B cell (primary cell): Measurements from ENCODE around the gene AMBRA1. TPM values are rescaled to one million over a fixed set of nuclear protein-coding genes. Genes with fewer than 3 reads are reported as not detected.
A peak's percentile ranks its signal among the peaks of the same experiment; 100 is the strongest.

Experiments used
- ATAC-seq: fragments of 200-7000 bp; cut with Tn5 transposase; one replicate; pipeline ENCODE4 v1.10.0; 2021; ENCODE audit warnings: low read depth, mild to moderate bottlenecking, moderate number of reproducible peaks, moderate library complexity
- CTCF ChIA-PET: fragments of 350-600 bp; sonication (Branson Sonifier 250); formaldehyde crosslinking; loops from one replicate; lab custom pipeline; 2021; ENCODE audit warnings: antibody characterized with exemption, inconsistent platforms; lab: Charles Lee
- POLR2A ChIA-PET: fragments of 350-600 bp; sonication (Branson Sonifier 250); formaldehyde crosslinking; loops from one replicate; lab custom pipeline; 2021; ENCODE audit warnings: antibody characterized with exemption; lab: Charles Lee
- DNase-seq: peaks from one replicate; pipeline ENCODE4 v3.0.0; 2013
- H2AFZ ChIP-seq: 2 replicates; pipeline ENCODE4 v1.6.1; 2012; ENCODE audit warnings: mild to moderate bottlenecking, low read depth, low read length; ENCODE audit not compliant: insufficient read depth, poor library complexity, severe bottlenecking
- H3K27ac ChIP-seq, 2 donors: 1 replicate in 1 of 2; 2 replicates in 1 of 2; pipeline ENCODE4 v1.5.1; 2012 to 2013; ENCODE audit warnings: low read length in 2 of 2, mild to moderate bottlenecking in 2 of 2, moderate library complexity in 1 of 2
- H3K27me3 ChIP-seq, 4 experiments: fragments of 200-600 bp in 1 of 4; sonication (generic) in 1 of 4; replicated peaks in 1 of 4; 1 replicate in 2 of 4; 2 replicates in 2 of 4; pipeline versions ENCODE4 v1.6.1 to v1.7.0; 2013 to 2016; ENCODE audit warnings: low read length in 3 of 4, mild to moderate bottlenecking in 2 of 4, mixed read lengths in 1 of 4, moderate library complexity in 1 of 4; ENCODE audit not compliant: insufficient read depth in 4 of 4, control insufficient read depth in 3 of 4; ENCODE audit errors: control extremely low read depth in 1 of 4
- H3K36me3 ChIP-seq, 2 experiments: replicated peaks in 1 of 2; 1 replicate in 1 of 2; 2 replicates in 1 of 2; pipeline versions ENCODE4 v1.6.1 to v1.7.1; 2013; ENCODE audit warnings: low read length in 1 of 2; ENCODE audit not compliant: insufficient read depth in 2 of 2, control insufficient read depth in 1 of 2; ENCODE audit errors: control extremely low read depth in 1 of 2, extremely low read depth in 1 of 2
- H3K4me1 ChIP-seq, 2 donors: fragments of 200-600 bp in 1 of 2; sonication (generic) in 1 of 2; 1 replicate in 1 of 2; 2 replicates in 1 of 2; pipeline versions ENCODE4 v1.5.1 to v1.6.1; 2013 to 2017; ENCODE audit warnings: low read length in 2 of 2; ENCODE audit not compliant: control insufficient read depth in 2 of 2, insufficient read depth in 2 of 2
- H3K4me2 ChIP-seq: replicated peaks from 2 replicates; pipeline ENCODE3; 2012; ENCODE audit warnings: mild to moderate bottlenecking, low read depth, low read length; ENCODE audit not compliant: poor library complexity, severe bottlenecking
- H3K4me3 ChIP-seq, 5 experiments: fragments of 200-600 bp in 1 of 5; sonication (generic) in 1 of 5; 1 replicate in 3 of 5; 2 replicates in 2 of 5; pipeline versions ENCODE4 v1.5.1 to v1.7.0; 2011 to 2016; ENCODE audit warnings: low read length in 4 of 5, mild to moderate bottlenecking in 4 of 5, low read depth in 2 of 5, control low read depth in 1 of 5, moderate library complexity in 1 of 5; ENCODE audit not compliant: insufficient read depth in 1 of 5; ENCODE audit errors: control extremely low read depth in 1 of 5, extremely low read depth in 1 of 5
- H3K79me2 ChIP-seq: fragments of 200-600 bp; sonication (generic); one replicate; pipeline ENCODE4 v1.6.0; 2016; ENCODE audit warnings: low read length; ENCODE audit not compliant: control insufficient read depth, insufficient read depth
- H3K9ac ChIP-seq: fragments of 200-600 bp; sonication (generic); 2 replicates; pipeline ENCODE4 v1.6.1; 2017; ENCODE audit warnings: mild to moderate bottlenecking, low read length, moderate library complexity
- H3K9me3 ChIP-seq, 3 donors: one replicate each; pipeline versions ENCODE4 v1.6.1 to v1.7.1; 2013; ENCODE audit warnings: low read length in 2 of 3; ENCODE audit not compliant: control insufficient read depth in 2 of 3, insufficient read depth in 1 of 3; ENCODE audit errors: control extremely low read depth in 1 of 3
- H4K20me1 ChIP-seq: 2 replicates; pipeline ENCODE4 v1.6.0; 2012; ENCODE audit warnings: mild to moderate bottlenecking, low read length; ENCODE audit not compliant: insufficient read depth, control insufficient read depth, poor library complexity, severe bottlenecking
- H3K27ac Mint-ChIP-seq: one replicate; pipeline ENCODE4 v1.8.0; 2021; ENCODE audit warnings: mixed read lengths
- H3K27me3 Mint-ChIP-seq: one replicate; pipeline ENCODE4 v1.8.0; 2021; ENCODE audit warnings: mixed read lengths
- H3K4me1 Mint-ChIP-seq: one replicate; pipeline ENCODE4 v1.8.0; 2021; ENCODE audit warnings: mixed read lengths
- H3K4me3 Mint-ChIP-seq: one replicate; pipeline ENCODE4 v1.8.0; 2021; ENCODE audit warnings: mixed read lengths
- H3K9me3 Mint-ChIP-seq: one replicate; pipeline ENCODE4 v1.8.0; 2022; ENCODE audit warnings: mixed read lengths; ENCODE audit not compliant: insufficient read depth
- CTCF ChIP-seq: fragments of 200-600 bp; IDR thresholded peaks from one replicate; pipeline ENCODE4 v1.8.0; 2022; ENCODE audit warnings: antibody characterized with exemption, mild to moderate bottlenecking
- EZH2 ChIP-seq: IDR thresholded peaks from 2 replicates; pipeline ENCODE4 v1.6.1; 2012; ENCODE audit warnings: borderline replicate concordance, low read depth, mild to moderate bottlenecking, moderate library complexity, low read length; ENCODE audit not compliant: insufficient read depth, poor library complexity, severe bottlenecking
- WGBS: methylation state at CpG from one replicate; pipeline ENCODE4 v1.1.5; 2013; ENCODE audit warnings: missing lambda C conversion rate; ENCODE audit not compliant: insufficient coverage; 5-methylcytosine and 5-hydroxymethylcytosine counted together
- intact Hi-C: fragments of 100-400 bp; cut with micrococcal nuclease; formaldehyde crosslinking; loops from one replicate; pipeline ENCODE4 v1.10.0; 2022
- polyA plus RNA-seq: library from polyadenylated mRNA; depleted of rRNA; stranded (reverse); fragments of >200 nt; gene quantifications from 2 replicates; pipeline ENCODE4 v1.2.3, GENCODE V29; 2012
- total RNA-seq, 2 donors: library from RNA; stranded (reverse); fragments of 120-200 nt in 1 of 2; gene quantifications; 1 replicate in 1 of 2; 2 replicates in 1 of 2; pipeline versions ENCODE4 v1.2.3 to v1.2.4, GENCODE V29; 2013 to 2022

The AMBRA1 gene
- total and polyA plus RNA-seq, 2 donors (not counting 1 experiment from before 2014, with no cell fraction given) = 13.8 to 36.1 TPM

DNA sequence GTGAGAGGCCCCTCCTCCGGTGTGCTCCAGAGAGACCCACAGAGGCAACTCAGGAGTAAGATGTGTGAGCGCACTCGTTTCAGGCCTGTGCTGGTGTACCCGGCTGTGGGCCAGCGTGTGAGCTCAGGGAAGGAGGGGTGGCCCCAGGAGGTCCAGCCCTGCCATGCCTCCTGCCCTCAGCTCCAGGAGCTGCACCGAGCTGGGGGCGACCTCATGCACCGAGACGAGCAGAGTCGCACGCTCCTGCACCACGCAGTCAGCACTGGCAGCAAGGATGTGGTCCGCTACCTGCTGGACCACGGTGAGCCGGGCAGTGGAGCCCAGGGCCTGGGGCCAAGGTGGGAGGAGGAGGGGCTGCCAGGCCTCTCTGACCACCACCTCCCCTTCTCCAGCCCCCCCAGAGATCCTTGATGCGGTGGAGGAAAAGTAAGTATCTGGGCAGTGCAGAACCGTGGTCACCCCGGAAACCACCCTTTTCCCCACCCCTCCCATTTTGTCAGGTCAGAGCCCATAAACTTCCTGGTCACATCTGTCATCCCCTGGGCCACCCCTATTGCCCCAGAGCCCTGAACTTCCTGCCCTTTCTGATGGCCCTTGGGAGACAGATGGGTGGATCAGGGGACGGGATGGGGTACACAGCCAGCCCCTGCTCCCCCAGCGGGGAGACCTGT lies 214.9 kb downstream of the AMBRA1 start:
- H4K20me1 ChIP-seq = no peaks in the 10 kb centered on the region
- H3K4me3 ChIP-seq = no peak overlapping the region
- TF ChIP-seq CTCF (no peak), EZH2 (no peak)
- Mint-ChIP-seq H3K4me1 (peaks cover 12% of the 10 kb centered on the region), H3K9me3 (no peaks in the 10 kb centered on the region), H3K27me3 (peaks cover 13% of the 10 kb centered on the region), H3K27ac (peak overlapping the region; percentile 32), H3K4me3 (peak overlapping the region; percentile 67)
- ChIA-PET CTCF (interaction anchor here (0.6 to 1.6 kb wide), 4 partner anchors 10 to 33 kb away, joined by 3 to 7 read pairs (median 5); no protein-coding TSS in a partner anchor), POLR2A (interaction anchor here (0.6 kb wide), 1 partner anchor 12 kb away, joined by 5 read pairs; no protein-coding TSS in a partner anchor)
- no peak overlapping the region for H2AFZ ChIP-seq
- intact Hi-C loops = no loop called here
- peaks cover 0 to 23% (median 15%) of the 10 kb centered on the region in 4 experiments for H3K27me3 ChIP-seq
- H3K4me1 ChIP-seq = peaks cover 14 to 15% of the 10 kb centered on the region in 2 donors
- ATAC-seq (no peak), DNase-seq (peak; percentile 32)
- peaks cover 0 to 9% (median 0%) of the 10 kb centered on the region in 3 donors for H3K9me3 ChIP-seq
- peaks cover 0 to 19% of the 10 kb centered on the region in 2 experiments for H3K36me3 ChIP-seq
- no peak overlapping the region for H3K4me2 ChIP-seq
- H3K27ac ChIP-seq = no peak overlapping the region
- no peak overlapping the region for H3K9ac ChIP-seq
- 88% methylated on average over 18 of the region's 20 CpGs for WGBS
- no peaks in the 10 kb centered on the region for H3K79me2 ChIP-seq

GRCh38 chr11:46378296-46378695 lies 215.5 kb downstream of the AMBRA1 start:
- CTCF ChIA-PET = interaction anchor here (0.6 to 1.6 kb wide), 4 partner anchors 10 to 33 kb away, joined by 3 to 7 read pairs (median 5); no protein-coding TSS in a partner anchor
- 93% methylated on average over 10 of the region's 10 CpGs for WGBS
- intact Hi-C loops = no loop called here

More at GRCh38 chr11:46378296-46378695, 215.5 kb downstream of the AMBRA1 start:
- Histone ChIP-seq H3K27ac (no peak overlapping the region), H3K9me3 (peaks cover 0 to 9% (median 0%) of the 10 kb centered on the region in 3 donors), H3K79me2 (no peaks in the 10 kb centered on the region), H4K20me1 (no peaks in the 10 kb centered on the region), H3K27me3 (peaks cover 0 to 16% (median 12%) of the 10 kb centered on the region in 4 experiments), H3K4me3 (no peak overlapping the region), H3K9ac (no peak overlapping the region), H3K4me2 (no peak overlapping the region), H3K4me1 (peaks cover 14 to 15% of the 10 kb centered on the region in 2 donors), H2AFZ (no peak overlapping the region), H3K36me3 (peaks cover 0 to 23% of the 10 kb centered on the region in 2 experiments)
- ATAC-seq (no peak), DNase-seq (no peak)
- Mint-ChIP-seq H3K27me3 (peaks cover 7% of the 10 kb centered on the region), H3K27ac (no peak overlapping the region), H3K9me3 (no peaks in the 10 kb centered on the region), H3K4me1 (peaks cover 12% of the 10 kb centered on the region), H3K4me3 (no peak overlapping the region)
- no peak for TF ChIP-seq EZH2
- TF ChIP-seq CTCF = no peak
- POLR2A ChIA-PET = interaction anchor here (0.6 kb wide), 1 partner anchor 12 kb away, joined by 5 read pairs; no protein-coding TSS in a partner anchor
